ENCODE measurements around the gene YIPF2.

Gene YIPF2

DNA sequence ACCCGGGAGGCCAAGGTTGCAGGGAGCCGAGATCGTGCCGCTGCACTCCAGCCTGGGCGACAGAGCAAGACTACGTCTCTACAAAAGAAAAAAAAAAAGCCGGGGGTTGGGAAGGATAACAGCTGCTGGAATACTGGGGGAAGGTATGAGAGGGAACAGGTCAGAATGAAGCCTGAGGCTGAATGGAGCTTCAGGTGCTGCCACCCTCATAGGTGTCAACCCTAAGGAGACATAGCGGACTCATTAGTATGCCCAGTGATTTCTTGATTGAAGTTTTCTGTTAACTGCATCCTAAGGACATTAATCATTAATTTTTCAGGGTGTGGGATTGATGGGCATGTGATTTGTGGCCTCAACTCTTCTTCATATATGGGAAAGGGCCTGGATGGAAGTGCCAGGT, 38.4 kb upstream of the YIPF2 start:
- TF ChIP-seq CTCF (IDR thresholded peaks at IDR 0.05; ENCODE audit: low read depth, low read length, missing control alignments) = no peak
- no peak for DNase-seq (ENCODE audit: extremely low read depth, low read depth)
- no peak overlapping the region for H3K4me3 ChIP-seq (replicated peaks; ENCODE audit: low read depth, low read length)

DNA sequence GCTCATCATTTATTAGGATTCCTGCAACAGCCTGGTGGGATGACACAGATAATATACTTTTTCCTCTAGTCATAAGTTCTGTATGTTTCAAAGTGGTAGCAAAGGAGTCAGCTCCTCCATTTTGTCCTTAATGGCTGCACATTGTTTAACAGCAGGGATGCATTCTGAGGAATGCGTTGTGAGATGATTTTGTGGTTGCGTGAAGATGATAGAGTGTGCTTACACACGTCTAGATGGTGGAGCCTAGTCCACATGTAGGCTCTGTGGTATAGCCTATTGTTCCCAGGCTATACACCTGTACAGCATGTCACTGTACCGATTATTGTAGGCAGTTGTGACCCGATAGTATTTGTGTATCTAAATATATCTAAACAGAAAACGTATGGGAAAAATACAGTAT, 37.0 kb upstream of the YIPF2 start:
- DNase-seq (ENCODE audit: extremely low read depth, low read depth) = no peak
- no peak overlapping the region for H3K4me3 ChIP-seq (replicated peaks; ENCODE audit: low read depth, low read length)
- TF ChIP-seq CTCF (IDR thresholded peaks at IDR 0.05; ENCODE audit: low read depth, low read length, missing control alignments) = no peak

DNA sequence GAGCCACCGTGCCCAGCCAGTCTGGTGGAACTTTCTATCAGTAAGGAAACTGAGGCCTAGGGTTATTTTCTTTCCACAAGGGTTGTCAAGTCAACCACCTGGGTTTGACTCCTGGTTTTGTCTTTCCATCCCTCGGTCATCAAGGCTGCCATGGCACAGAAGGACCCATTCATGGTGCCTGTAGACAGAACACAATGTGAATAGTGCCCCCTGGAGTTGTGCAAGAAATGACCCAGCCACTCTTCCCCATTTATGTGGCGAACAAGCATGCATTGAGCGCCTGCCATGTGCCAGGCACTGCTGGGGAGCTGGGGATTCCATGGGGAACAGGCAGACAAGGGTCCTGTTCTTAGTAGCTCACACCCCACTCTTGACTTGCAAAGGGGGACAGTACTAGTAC, 36.5 kb upstream of the YIPF2 start:
- no peak for DNase-seq (ENCODE audit: extremely low read depth, low read depth)
- H3K4me3 ChIP-seq (replicated peaks; ENCODE audit: low read depth, low read length) = no peak overlapping the region
- TF ChIP-seq CTCF (IDR thresholded peaks at IDR 0.05; ENCODE audit: low read depth, low read length, missing control alignments) = no peak

DNA sequence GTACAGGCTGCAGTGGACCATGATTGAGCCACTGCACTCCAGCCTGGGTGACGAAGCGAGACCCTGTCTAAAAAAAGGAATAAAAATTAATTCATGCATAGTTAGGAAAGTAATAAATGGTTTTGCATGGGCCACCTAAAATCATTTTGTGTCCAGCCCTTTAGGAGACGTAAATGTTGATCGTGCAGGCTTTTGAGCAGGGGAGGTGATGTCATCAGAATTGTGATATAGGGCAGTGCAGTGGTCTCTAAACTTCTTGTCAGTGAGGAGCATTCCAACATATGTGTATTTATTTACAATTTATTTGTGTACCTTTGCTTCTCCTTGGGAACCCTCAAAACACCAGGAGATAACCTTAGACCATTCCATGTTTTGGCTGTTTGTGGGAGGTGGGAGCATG, 35.4 kb upstream of the YIPF2 start:
- no peak for TF ChIP-seq CTCF (IDR thresholded peaks at IDR 0.05; ENCODE audit: low read depth, low read length, missing control alignments)
- H3K4me3 ChIP-seq (replicated peaks; ENCODE audit: low read depth, low read length) = no peak overlapping the region

DNA sequence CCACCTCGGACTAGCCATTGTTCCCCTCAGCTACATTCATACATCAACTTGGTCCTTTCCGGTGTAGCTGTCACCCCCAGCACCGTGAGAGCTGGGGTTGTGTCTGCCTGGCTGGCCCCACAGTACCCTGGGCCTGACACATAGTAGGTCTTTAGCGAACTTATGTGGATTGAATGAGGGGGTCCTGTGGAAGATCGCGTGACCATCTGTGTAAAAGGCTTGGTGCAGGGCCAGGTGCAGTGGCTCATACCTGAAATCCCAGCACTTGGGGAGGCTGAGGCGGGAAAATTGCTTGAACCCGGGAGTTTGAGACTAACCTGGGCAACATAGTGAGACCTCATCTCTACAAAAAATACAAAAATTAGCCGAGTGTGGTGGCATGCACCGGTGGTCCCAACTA, 34.4 kb upstream of the YIPF2 start:
- no peak for DNase-seq (ENCODE audit: extremely low read depth, low read depth)
- TF ChIP-seq CTCF (IDR thresholded peaks at IDR 0.05; ENCODE audit: low read depth, low read length, missing control alignments) = no peak
- peak overlapping the region; percentile 98 for H3K4me3 ChIP-seq (replicated peaks; ENCODE audit: low read depth, low read length)

More for the DNA sequence above, 35.4 kb upstream of the YIPF2 start:
- DNase-seq (ENCODE audit: extremely low read depth, low read depth) = no peak

DNA sequence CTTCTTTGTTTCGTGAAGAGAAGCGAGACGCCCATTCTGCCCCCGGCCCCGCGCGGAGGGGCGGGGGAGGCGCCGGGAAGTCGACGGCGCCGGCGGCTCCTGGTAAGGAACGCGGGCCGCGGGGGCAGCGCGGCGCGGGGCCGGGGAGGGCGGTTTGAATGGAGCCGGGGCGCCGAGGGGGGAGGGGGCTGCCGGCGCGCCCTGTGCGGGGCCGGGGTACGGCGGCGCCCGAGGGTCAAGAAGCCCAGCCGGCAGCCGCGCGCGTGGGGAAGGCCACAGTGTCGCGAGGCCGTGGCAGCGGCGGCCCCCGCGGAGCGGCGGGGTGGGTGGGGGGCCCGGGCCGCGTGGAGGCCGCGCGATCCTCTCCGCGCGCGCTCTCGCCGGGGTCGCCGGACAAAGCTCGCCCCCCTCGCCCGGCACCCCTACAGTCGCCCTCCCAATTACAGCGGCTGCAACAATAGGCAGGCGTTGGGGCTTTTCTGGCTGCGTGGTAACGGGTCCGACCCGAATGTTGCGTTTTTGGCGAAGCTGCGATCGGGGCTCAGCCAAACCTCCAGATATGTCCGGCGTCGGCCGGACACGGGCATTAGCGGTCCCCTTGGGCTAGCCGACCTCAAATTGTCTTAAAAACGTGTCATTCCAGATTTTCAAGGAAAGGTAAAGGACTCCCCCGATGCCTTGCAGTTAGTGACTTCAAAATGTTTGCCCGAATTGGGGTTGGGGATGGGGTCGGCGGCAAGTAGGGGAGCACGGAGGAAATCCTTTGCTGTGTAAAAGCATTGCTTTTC, 32.8 kb upstream of the YIPF2 start:
- DNase-seq (ENCODE audit: extremely low read depth, low read depth) = no peak
- TF ChIP-seq CTCF (IDR thresholded peaks at IDR 0.05; ENCODE audit: low read depth, low read length, missing control alignments) = no peak
- peak overlapping the region; percentile 98 for H3K4me3 ChIP-seq (replicated peaks; ENCODE audit: low read depth, low read length)
